GM19452 (cell line): ENCODE measurements around the gene ABCB11.
"Not testable (repeated sequence)": the region's sequence is repeated elsewhere in the genome, so short reads cannot be mapped to it uniquely, and the experiment has no call there.

Experiments
- ATAC-seq: cut with Tn5 transposase; IDR thresholded peaks from one replicate; pipeline ENCODE4 v1.9.1; 2021; ENCODE audit not compliant: unreplicated experiment

Gene ABCB11

GRCh38 chr2:168897449-168897848 is 133.7 kb downstream of the ABCB11 start:
- no peak for ATAC-seq

- ATAC-seq, result no peak
These were observed 134.3 kb downstream of the ABCB11 start for GRCh38 chr2:168896783-168897182.

- ATAC-seq, result no peak
These were observed 135.4 kb downstream of the ABCB11 start for GRCh38 chr2:168895771-168896170.

- ATAC-seq, result no peak
These were observed 136.4 kb downstream of the ABCB11 start for GRCh38 chr2:168894720-168895119.

- ATAC-seq, result no peak
These were observed 137.0 kb downstream of the ABCB11 start for GRCh38 chr2:168894101-168894500.

- no peak for ATAC-seq
These were observed 138.8 kb downstream of the ABCB11 start for GRCh38 chr2:168892327-168892726.

- peak; percentile 100 for ATAC-seq
These were observed 140.9 kb downstream of the ABCB11 start, which contains the start of gene SPC25 for GRCh38 chr2:168890006-168890782. Gene SPC25 (minus strand): TSS chr2:168890430. CDS start chr2:168889519, 911 bp downstream.

- ATAC-seq, result no peak
These were observed 141.5 kb downstream of the ABCB11 start for GRCh38 chr2:168889635-168890005.

- ATAC-seq, result no peak
These were observed 146.1 kb downstream of the ABCB11 start for GRCh38 chr2:168884975-168885374.

GRCh38 chr2:168882163-168882562 is 149.0 kb downstream of the ABCB11 start:
- not testable (repeated sequence) for ATAC-seq

- no peak for ATAC-seq
These were observed 156.6 kb downstream of the ABCB11 start for GRCh38 chr2:168874368-168875054.

GRCh38 chr2:168870824-168871223 is 160.3 kb downstream of the ABCB11 start:
- ATAC-seq, result not testable (repeated sequence)
